HCT116 (cell line): ENCODE data around the gene MTA2.

Experiments used
- CTCF ChIP-seq, 3 experiments: fragments of 200-600 bp in 1 of 3; sonication (generic) in 1 of 3; IDR thresholded peaks in 2 of 3; conservative IDR thresholded peaks in 1 of 3; 2 replicates each; pipeline ENCODE4 v1.5.1; 2012 to 2017; ENCODE audit warnings: low read depth in 2 of 3, low read length in 2 of 3, antibody characterized with exemption in 1 of 3, borderline replicate concordance in 1 of 3, control low read depth in 1 of 3, mild to moderate bottlenecking in 1 of 3, mixed read lengths in 1 of 3, mixed run types in 1 of 3, moderate library complexity in 1 of 3; ENCODE audit not compliant: insufficient read depth in 1 of 3
- ELF1 ChIP-seq: IDR thresholded peaks from 2 replicates; pipeline ENCODE4 v1.6.1; 2012; ENCODE audit warnings: low read depth, borderline replicate concordance
- EZH2phosphoT487 ChIP-seq: fragments of 200-600 bp; IDR thresholded peaks from 2 replicates; pipeline ENCODE4 v1.6.1; 2018; ENCODE audit warnings: antibody characterized with exemption, borderline replicate concordance
- POLR2A ChIP-seq: IDR thresholded peaks from 2 replicates; pipeline ENCODE4 v1.7.0; 2011; ENCODE audit warnings: borderline replicate concordance; ENCODE audit not compliant: insufficient read depth, insufficient read length; ENCODE audit errors: extremely low read depth
- POLR2AphosphoS5 ChIP-seq: IDR thresholded peaks from 2 replicates; pipeline ENCODE4 v1.6.1; 2011; ENCODE audit warnings: mild to moderate bottlenecking, low read depth, low read length, moderate library complexity
- SIN3A ChIP-seq: IDR thresholded peaks from 2 replicates; pipeline ENCODE4 v1.6.1; 2012; ENCODE audit warnings: low read depth

- no peak for TF ChIP-seq ELF1
- TF ChIP-seq CTCF (IDR thresholded peaks at IDR 0.05 in 2 of 3, conservative IDR thresholded peaks at IDR 0.05 in 1 of 3; ENCODE audit: borderline replicate concordance in 1 of 3, insufficient read depth in 1 of 3, low read depth in 2 of 3, low read length in 2 of 3), result no peak
- TF ChIP-seq POLR2A, result no peak
- TF ChIP-seq EZH2phosphoT487, result no peak
- TF ChIP-seq POLR2AphosphoS5, result no peak
- TF ChIP-seq SIN3A, result no peak
Measured at GRCh38 chr11:62632492-62632891, 30.8 kb upstream of the MTA2 start.
